Measurements from ENCODE around the gene ALG12. TPM values are rescaled to one million over a fixed set of nuclear protein-coding genes. Genes with fewer than 3 reads are reported as not detected.

Gene ALG12
- total and polyA plus RNA-seq, 2 of the 13 experiments (the other 11 are each of a cell fraction or from before 2014, with no cell fraction given), result 7.8 to 15.8 TPM

- TF ChIP-seq TOE1 (CRISPR knock-in tag; IDR thresholded peaks at IDR 0.05), result no peak
- no peak for TF ChIP-seq ZFYVE20 (CRISPR knock-in tag; IDR thresholded peaks at IDR 0.05; ENCODE audit: borderline replicate concordance, low read depth)
- TF ChIP-seq ZNF512 (CRISPR knock-in tag; IDR thresholded peaks at IDR 0.05), result no peak
- TF ChIP-seq MLX (CRISPR knock-in tag; IDR thresholded peaks at IDR 0.05), result peak; percentile 54; the same call in 1 of the 2 replicates
- no peak for TF ChIP-seq CHD4 (IDR thresholded peaks at IDR 0.05; ENCODE audit: borderline replicate concordance, low read length)
- TF ChIP-seq MAFK (conservative IDR thresholded peaks at IDR 0.05 in 1 of 2, IDR thresholded peaks at IDR 0.05 in 1 of 2; ENCODE audit: low read length in 2 of 2), result no peak
- peak; percentile 59 for TF ChIP-seq MED8 (CRISPR knock-in tag; IDR thresholded peaks at IDR 0.05; ENCODE audit: insufficient replicate concordance)
- TF ChIP-seq ZNF709 (CRISPR knock-in tag; IDR thresholded peaks at IDR 0.05), result peak; percentile 85; the same call in 1 of the 2 replicates
- peak; percentile 10; the same call in 1 of the 2 replicates for TF ChIP-seq ZBTB39 (CRISPR knock-in tag; IDR thresholded peaks at IDR 0.05)
- TF ChIP-seq DBP (CRISPR knock-in tag; IDR thresholded peaks at IDR 0.05; ENCODE audit: not compliant biosample characterization), result no peak
- no peak for TF ChIP-seq MAFF (IDR thresholded peaks at IDR 0.05; ENCODE audit: low read depth, low read length)
- TF ChIP-seq, protein P1, sequence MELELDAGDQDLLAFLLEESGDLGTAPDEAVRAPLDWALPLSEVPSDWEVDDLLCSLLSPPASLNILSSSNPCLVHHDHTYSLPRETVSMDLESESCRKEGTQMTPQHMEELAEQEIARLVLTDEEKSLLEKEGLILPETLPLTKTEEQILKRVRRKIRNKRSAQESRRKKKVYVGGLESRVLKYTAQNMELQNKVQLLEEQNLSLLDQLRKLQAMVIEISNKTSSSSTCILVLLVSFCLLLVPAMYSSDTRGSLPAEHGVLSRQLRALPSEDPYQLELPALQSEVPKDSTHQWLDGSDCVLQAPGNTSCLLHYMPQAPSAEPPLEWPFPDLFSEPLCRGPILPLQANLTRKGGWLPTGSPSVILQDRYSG (CRISPR knock-in tag; IDR thresholded peaks at IDR 0.05), result peak; percentile 66; the same call in 1 of the 2 replicates
- TF ChIP-seq ZNF552 (CRISPR knock-in tag; IDR thresholded peaks at IDR 0.05; ENCODE audit: borderline replicate concordance), result no peak; the same call in 1 of the 2 replicates
- no peak for TF ChIP-seq NAIF1 (CRISPR knock-in tag; IDR thresholded peaks at IDR 0.05; ENCODE audit: borderline replicate concordance)
- TF ChIP-seq ZIK1 (CRISPR knock-in tag; IDR thresholded peaks at IDR 0.05; ENCODE audit: borderline replicate concordance, low read depth), result no peak
- TF ChIP-seq, protein P2, sequence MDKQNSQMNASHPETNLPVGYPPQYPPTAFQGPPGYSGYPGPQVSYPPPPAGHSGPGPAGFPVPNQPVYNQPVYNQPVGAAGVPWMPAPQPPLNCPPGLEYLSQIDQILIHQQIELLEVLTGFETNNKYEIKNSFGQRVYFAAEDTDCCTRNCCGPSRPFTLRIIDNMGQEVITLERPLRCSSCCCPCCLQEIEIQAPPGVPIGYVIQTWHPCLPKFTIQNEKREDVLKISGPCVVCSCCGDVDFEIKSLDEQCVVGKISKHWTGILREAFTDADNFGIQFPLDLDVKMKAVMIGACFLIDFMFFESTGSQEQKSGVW (CRISPR knock-in tag; IDR thresholded peaks at IDR 0.05; ENCODE audit: borderline replicate concordance), result no peak
- TF ChIP-seq, protein P3, sequence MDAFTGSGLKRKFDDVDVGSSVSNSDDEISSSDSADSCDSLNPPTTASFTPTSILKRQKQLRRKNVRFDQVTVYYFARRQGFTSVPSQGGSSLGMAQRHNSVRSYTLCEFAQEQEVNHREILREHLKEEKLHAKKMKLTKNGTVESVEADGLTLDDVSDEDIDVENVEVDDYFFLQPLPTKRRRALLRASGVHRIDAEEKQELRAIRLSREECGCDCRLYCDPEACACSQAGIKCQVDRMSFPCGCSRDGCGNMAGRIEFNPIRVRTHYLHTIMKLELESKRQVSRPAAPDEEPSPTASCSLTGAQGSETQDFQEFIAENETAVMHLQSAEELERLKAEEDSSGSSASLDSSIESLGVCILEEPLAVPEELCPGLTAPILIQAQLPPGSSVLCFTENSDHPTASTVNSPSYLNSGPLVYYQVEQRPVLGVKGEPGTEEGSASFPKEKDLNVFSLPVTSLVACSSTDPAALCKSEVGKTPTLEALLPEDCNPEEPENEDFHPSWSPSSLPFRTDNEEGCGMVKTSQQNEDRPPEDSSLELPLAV (CRISPR knock-in tag; conservative IDR thresholded peaks at IDR 0.05; ENCODE audit: low read depth), result no peak
Measured at GRCh38 chr22:49960159-49961004, 42.1 kb upstream of the ALG12 start, which contains the start of gene PIM3 (continued).
